SK-N-SH (cell line): Measurements from ENCODE around the gene PPP1R9A.

Experiments used
- CHD2 ChIP-seq: fragments of 150-350 bp; IDR thresholded peaks from 2 replicates; pipeline ENCODE4 v1.6.1; 2018; ENCODE audit warnings: low read length; ENCODE audit not compliant: partially characterized antibody
- CTCF ChIP-seq: fragments of 200-600 bp; sonication (generic); IDR thresholded peaks from 2 replicates; pipeline ENCODE4 v1.6.1; 2017; ENCODE audit warnings: antibody characterized with exemption, mild to moderate bottlenecking, moderate library complexity
- EP300 ChIP-seq, 2 experiments: IDR thresholded peaks; 2 replicates each; pipeline versions ENCODE4 v1.4.0 to v1.6.1; 2012; ENCODE audit warnings: borderline replicate concordance in 1 of 2, low read depth in 1 of 2, low read length in 1 of 2
- GATA2 ChIP-seq: sonication (generic); formaldehyde crosslinking; IDR thresholded peaks from 2 replicates; pipeline ENCODE4 v1.5.0; 2020; ENCODE audit warnings: mild to moderate bottlenecking, missing genetic modification reagents
- MAX ChIP-seq: IDR thresholded peaks from 2 replicates; pipeline ENCODE4 v1.4.0; 2012; ENCODE audit warnings: low read depth
- MEF2A ChIP-seq: IDR thresholded peaks from 2 replicates; pipeline ENCODE4 v1.4.0; 2012; ENCODE audit warnings: low read depth, borderline replicate concordance
- POLR2AphosphoS5 ChIP-seq: IDR thresholded peaks from 2 replicates; pipeline ENCODE4 v1.6.1; 2012; ENCODE audit warnings: low read depth, low read length
- RCOR1 ChIP-seq: fragments of 150-350 bp; IDR thresholded peaks from 2 replicates; pipeline ENCODE4 v1.6.1; 2017; ENCODE audit warnings: antibody characterized with exemption, low read length
- RXRA ChIP-seq: IDR thresholded peaks from 2 replicates; pipeline ENCODE4 v1.4.0; 2012; ENCODE audit warnings: low read depth, mild to moderate bottlenecking, borderline replicate concordance
- TAF1 ChIP-seq: IDR thresholded peaks from 2 replicates; pipeline ENCODE4 v1.6.1; 2012; ENCODE audit warnings: low read depth, mild to moderate bottlenecking, low read length, moderate library complexity, borderline replicate concordance
- TCF12 ChIP-seq: IDR thresholded peaks from 2 replicates; pipeline ENCODE4 v1.4.0; 2012
- USF2 ChIP-seq: fragments of 150-350 bp; IDR thresholded peaks from 2 replicates; pipeline ENCODE4 v1.6.1; 2017; ENCODE audit warnings: antibody characterized with exemption, low read length, low read depth, borderline replicate concordance

GRCh38 chr7:95011995-95012394 lies 104.6 kb downstream of the PPP1R9A start:
- TF ChIP-seq CTCF (no peak), MAX (no peak), RCOR1 (no peak), POLR2AphosphoS5 (no peak), EP300 (IDR thresholded peaks at IDR 0.05; ENCODE audit: borderline replicate concordance in 1 of 2, low read depth in 1 of 2, low read length in 1 of 2) (no peak), GATA2 (CRISPR knock-in tag) (no peak), RXRA (no peak), USF2 (no peak), CHD2 (no peak), TCF12 (no peak), TAF1 (no peak), MEF2A (no peak)
